ENCODE data around the gene NEUROD6. TPM values are rescaled to one million over a fixed set of nuclear protein-coding genes. Genes with fewer than 3 reads are reported as not detected.
A peak's percentile ranks its signal among the peaks of the same experiment; 100 is the strongest.

The NEUROD6 gene
- not detected for total RNA-seq

GRCh38 chr7:31340603-31341002, at the start of gene NEUROD6:
Gene NEUROD6, minus strand, starts transcription at chr7:31340726. Its CDS starts 1,458 bp downstream, at chr7:31339268.
- Histone ChIP-seq H3K36me3 (no peaks in the 10 kb centered on the region), H3K27me3 (no peaks in the 10 kb centered on the region), H3K4me1 (no peaks in the 10 kb centered on the region), H3K27ac (no peak within 1 kb of the TSS), H3K4me3 (no peak within 1 kb of the TSS), H3K9me3 (no peaks in the 10 kb centered on the region)
- no peak for DNase-seq (ENCODE audit: low spot score in 2 of 2)
- intact Hi-C loops (cut with DNase I) = no loop called here
- TF ChIP-seq CTCF (IDR thresholded peaks at IDR 0.05) = no peak

- H3K4me1 ChIP-seq = no peaks in the 10 kb centered on the region
- DNase-seq (ENCODE audit: low spot score in 2 of 2) = no peak
- no peaks in the 10 kb centered on the region for H3K27me3 ChIP-seq
- TF ChIP-seq CTCF (IDR thresholded peaks at IDR 0.05) = no peak
- no peak overlapping the region for H3K4me3 ChIP-seq
- no peaks in the 10 kb centered on the region for H3K36me3 ChIP-seq
- H3K27ac ChIP-seq = no peak overlapping the region
- intact Hi-C loops (cut with DNase I) = no loop called here
- no peaks in the 10 kb centered on the region for H3K9me3 ChIP-seq
These were observed 43.9 kb upstream of the NEUROD6 start for GRCh38 chr7:31384466-31384865.

GRCh38 chr7:31382722-31383121, 42.2 kb upstream of the NEUROD6 start:
- no peak for TF ChIP-seq CTCF (IDR thresholded peaks at IDR 0.05)
- no peaks in the 10 kb centered on the region for H3K27me3 ChIP-seq
- H3K9me3 ChIP-seq = no peaks in the 10 kb centered on the region
- no peaks in the 10 kb centered on the region for H3K4me1 ChIP-seq
- intact Hi-C loops (cut with DNase I) = no loop called here
- no peaks in the 10 kb centered on the region for H3K36me3 ChIP-seq
- no peak for DNase-seq (ENCODE audit: low spot score in 2 of 2)
- no peak overlapping the region for H3K4me3 ChIP-seq
- no peak overlapping the region for H3K27ac ChIP-seq

GRCh38 chr7:31373337-31374289, 33.1 kb upstream of the NEUROD6 start:
- Histone ChIP-seq H3K4me3 (no peak overlapping the region), H3K36me3 (no peaks in the 10 kb centered on the region), H3K4me1 (no peaks in the 10 kb centered on the region), H3K9me3 (no peaks in the 10 kb centered on the region), H3K27me3 (no peaks in the 10 kb centered on the region), H3K27ac (no peak overlapping the region)
- DNase-seq (ENCODE audit: low spot score in 2 of 2) = no peak
- intact Hi-C loops (cut with DNase I) = loop anchor here (10.0 kb wide), 1 partner anchor 261 kb away; no protein-coding TSS in a partner anchor
- peak in 1 of 3 experiments; percentile 33 for TF ChIP-seq CTCF (IDR thresholded peaks at IDR 0.05)

- no peak overlapping the region for H3K4me3 ChIP-seq
- intact Hi-C loops (cut with DNase I) = loop anchor here (10.0 kb wide), 1 partner anchor 262 kb away; no protein-coding TSS in a partner anchor
- H3K9me3 ChIP-seq = no peaks in the 10 kb centered on the region
- H3K4me1 ChIP-seq = no peaks in the 10 kb centered on the region
- no peak for DNase-seq (ENCODE audit: low spot score in 2 of 2)
- no peaks in the 10 kb centered on the region for H3K27me3 ChIP-seq
- TF ChIP-seq CTCF (IDR thresholded peaks at IDR 0.05) = no peak
- H3K27ac ChIP-seq = no peak overlapping the region
- no peaks in the 10 kb centered on the region for H3K36me3 ChIP-seq
These were observed 31.9 kb upstream of the NEUROD6 start for GRCh38 chr7:31372231-31372959.
